ENCODE data around the gene ZEB2.

DNA sequence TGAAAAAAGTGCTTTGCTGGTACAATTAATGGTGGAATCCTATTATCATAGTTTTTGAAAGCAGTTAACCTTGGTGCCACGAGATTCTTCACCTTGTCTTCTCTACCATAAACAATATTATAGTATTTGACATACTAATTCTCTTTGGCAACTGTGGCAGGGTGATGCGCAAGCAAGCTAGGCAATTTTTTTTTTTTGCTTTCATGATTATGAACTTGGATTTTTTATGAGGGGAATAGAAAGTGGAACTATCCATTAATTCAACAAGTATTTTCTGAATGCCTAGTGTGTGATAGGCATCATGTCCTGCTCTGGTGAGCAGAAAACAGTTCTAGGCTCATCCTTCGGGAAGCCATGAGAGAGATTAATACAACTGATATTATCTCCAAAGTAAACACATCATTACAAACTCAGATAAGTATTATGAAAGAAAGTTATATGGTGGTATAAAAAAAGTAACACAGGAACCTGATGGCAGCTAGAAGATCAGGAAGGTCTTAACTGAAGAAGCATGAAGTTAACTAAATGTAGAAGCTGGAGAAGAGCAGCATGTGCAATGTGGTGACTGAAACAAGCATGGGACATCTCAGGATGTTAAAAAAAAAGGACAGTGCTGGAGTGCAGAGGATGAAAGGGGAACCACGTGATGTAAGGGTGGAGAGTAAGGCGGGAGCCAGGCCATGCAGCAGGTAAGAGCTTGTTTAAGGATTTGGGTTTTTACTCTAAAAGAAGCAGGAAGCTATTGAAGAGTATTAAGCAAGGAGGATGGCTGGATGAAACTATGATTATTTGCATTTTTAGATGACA, 113.7 kb downstream of the ZEB2 start:
- TF ChIP-seq, protein P1, sequence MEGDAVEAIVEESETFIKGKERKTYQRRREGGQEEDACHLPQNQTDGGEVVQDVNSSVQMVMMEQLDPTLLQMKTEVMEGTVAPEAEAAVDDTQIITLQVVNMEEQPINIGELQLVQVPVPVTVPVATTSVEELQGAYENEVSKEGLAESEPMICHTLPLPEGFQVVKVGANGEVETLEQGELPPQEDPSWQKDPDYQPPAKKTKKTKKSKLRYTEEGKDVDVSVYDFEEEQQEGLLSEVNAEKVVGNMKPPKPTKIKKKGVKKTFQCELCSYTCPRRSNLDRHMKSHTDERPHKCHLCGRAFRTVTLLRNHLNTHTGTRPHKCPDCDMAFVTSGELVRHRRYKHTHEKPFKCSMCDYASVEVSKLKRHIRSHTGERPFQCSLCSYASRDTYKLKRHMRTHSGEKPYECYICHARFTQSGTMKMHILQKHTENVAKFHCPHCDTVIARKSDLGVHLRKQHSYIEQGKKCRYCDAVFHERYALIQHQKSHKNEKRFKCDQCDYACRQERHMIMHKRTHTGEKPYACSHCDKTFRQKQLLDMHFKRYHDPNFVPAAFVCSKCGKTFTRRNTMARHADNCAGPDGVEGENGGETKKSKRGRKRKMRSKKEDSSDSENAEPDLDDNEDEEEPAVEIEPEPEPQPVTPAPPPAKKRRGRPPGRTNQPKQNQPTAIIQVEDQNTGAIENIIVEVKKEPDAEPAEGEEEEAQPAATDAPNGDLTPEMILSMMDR (IDR thresholded peaks at IDR 0.05): no peak
- TF ChIP-seq EP300 (IDR thresholded peaks at IDR 0.05; ENCODE audit: low read depth): no peak

Data from transverse colon (tissue), 3 donors.